Measurements from ENCODE around the gene SPOCD1.

SPOCD1 gene

GRCh38 chr1:31799196-31799894 lies 16.5 kb downstream of the SPOCD1 start:
- no peak for DNase-seq

GRCh38 chr1:31798433-31799195 lies 17.2 kb downstream of the SPOCD1 start:
- DNase-seq = peak; percentile 15

- no peak for DNase-seq
These were observed 17.8 kb downstream of the SPOCD1 start for GRCh38 chr1:31798086-31798432.

GRCh38 chr1:31797216-31797615 lies 18.6 kb downstream of the SPOCD1 start:
- no peak for DNase-seq

GRCh38 chr1:31796707-31797106 lies 19.1 kb downstream of the SPOCD1 start:
- DNase-seq = no peak

- peak; percentile 69 for DNase-seq
These were observed 19.8 kb downstream of the SPOCD1 start for GRCh38 chr1:31795801-31796621.

GRCh38 chr1:31795096-31795675 lies 20.6 kb downstream of the SPOCD1 start:
- no peak for DNase-seq

- DNase-seq = no peak
These were observed 22.1 kb downstream of the SPOCD1 start for GRCh38 chr1:31793586-31794285.

- DNase-seq = no peak
These were observed 22.7 kb downstream of the SPOCD1 start for GRCh38 chr1:31793086-31793485.

- DNase-seq = no peak
These were observed 23.3 kb downstream of the SPOCD1 start for GRCh38 chr1:31792541-31792940.

- DNase-seq = no peak
These were observed 23.7 kb downstream of the SPOCD1 start for GRCh38 chr1:31792116-31792515.

GRCh38 chr1:31791131-31791858 lies 24.5 kb downstream of the SPOCD1 start:
- no peak for DNase-seq

- no peak for DNase-seq
These were observed 25.2 kb downstream of the SPOCD1 start for GRCh38 chr1:31790641-31791091.

- no peak for DNase-seq
These were observed 25.7 kb downstream of the SPOCD1 start for GRCh38 chr1:31790140-31790539.

GRCh38 chr1:31789259-31790065 lies 26.4 kb downstream of the SPOCD1 start:
- peak; percentile 71 for DNase-seq

- peak; percentile 71 for DNase-seq
These were observed 27.0 kb downstream of the SPOCD1 start for GRCh38 chr1:31788825-31789256.

GRCh38 chr1:31788138-31788824 lies 27.5 kb downstream of the SPOCD1 start:
- DNase-seq = peak; percentile 89

- DNase-seq = no peak
These were observed 28.1 kb downstream of the SPOCD1 start for GRCh38 chr1:31787786-31788137.

GRCh38 chr1:31787261-31787660 lies 28.6 kb downstream of the SPOCD1 start:
- no peak for DNase-seq

GRCh38 chr1:31786366-31787060 lies 29.3 kb downstream of the SPOCD1 start:
- no peak for DNase-seq
